Uterus (tissue), 4 donors: Measurements from ENCODE around the gene CBR3. TPM values are rescaled to one million over a fixed set of nuclear protein-coding genes. Genes with fewer than 3 reads are reported as not detected.

Experiments used
- DNase-seq, 2 donors: peaks; one replicate each; pipeline ENCODE4 v3.0.0-alpha.2; 2019 to 2020
- H3K27ac ChIP-seq, 2 donors: fragments of 200-600 bp; sonication (generic); 1 replicate in 1 of 2; 2 replicates in 1 of 2; pipeline ENCODE4 v1.5.1; 2016 to 2018
- H3K27me3 ChIP-seq, 2 donors: fragments of 200-600 bp; sonication (generic); one replicate each; pipeline ENCODE4 v1.5.1; 2018 to 2019; ENCODE audit warnings: control low read depth in 1 of 2
- H3K36me3 ChIP-seq, 2 donors: fragments of 200-600 bp; sonication (generic); one replicate each; pipeline ENCODE4 v1.5.1; 2019; ENCODE audit warnings: control low read depth in 1 of 2
- H3K4me1 ChIP-seq, 2 donors: fragments of 200-600 bp; sonication (generic); one replicate each; pipeline ENCODE4 v1.5.1; 2018 to 2019; ENCODE audit warnings: control low read depth in 1 of 2
- H3K4me3 ChIP-seq, 2 donors: fragments of 200-600 bp; sonication (generic); 1 replicate in 1 of 2; 2 replicates in 1 of 2; pipeline ENCODE4 v1.5.1; 2018 to 2019; ENCODE audit warnings: mild to moderate bottlenecking in 1 of 2
- H3K9me3 ChIP-seq, 2 donors: fragments of 200-600 bp; sonication (generic); one replicate each; pipeline ENCODE4 v1.5.1; 2019; ENCODE audit warnings: control low read depth in 1 of 2
- POLR2A ChIP-seq, 2 donors: fragments of 450-650 bp; IDR thresholded peaks; one replicate each; pipeline ENCODE4 v1.6.1; 2016; ENCODE audit warnings: antibody characterized with exemption in 2 of 2, mild to moderate bottlenecking in 1 of 2, moderate library complexity in 1 of 2
- intact Hi-C: fragments of 100-400 bp; cut with DNase I; formaldehyde crosslinking; loops from one replicate; pipeline ENCODE4 v1.15.1; 2023; ENCODE audit warnings: low total_unique reads
- total RNA-seq, 4 donors: library from RNA; depleted of rRNA in 3 of 4; stranded (reverse); fragments of >200 nt in 3 of 4; gene quantifications; one replicate each; pipeline versions ENCODE4 v1.1.0 to v1.2.4, GENCODE V29; 2014 to 2023
- TF ChIP-seq, protein P1 (sequence below), 4 experiments: fragments of 200-600 bp in 2 of 4; fragments of 450-650 bp in 2 of 4; sonication (generic) in 2 of 4; IDR thresholded peaks; one replicate each; pipeline ENCODE4 v1.5.1; 2016 to 2019; ENCODE audit warnings: antibody characterized with exemption in 4 of 4, mild to moderate bottlenecking in 2 of 4, moderate library complexity in 1 of 4
- donor health status: DM: yes; HTN: yes; CAD: no.

The CBR3 gene
- total RNA-seq, 4 donors from 2014 or later = 2.6 to 7.3 (median 5.2) TPM

DNA sequence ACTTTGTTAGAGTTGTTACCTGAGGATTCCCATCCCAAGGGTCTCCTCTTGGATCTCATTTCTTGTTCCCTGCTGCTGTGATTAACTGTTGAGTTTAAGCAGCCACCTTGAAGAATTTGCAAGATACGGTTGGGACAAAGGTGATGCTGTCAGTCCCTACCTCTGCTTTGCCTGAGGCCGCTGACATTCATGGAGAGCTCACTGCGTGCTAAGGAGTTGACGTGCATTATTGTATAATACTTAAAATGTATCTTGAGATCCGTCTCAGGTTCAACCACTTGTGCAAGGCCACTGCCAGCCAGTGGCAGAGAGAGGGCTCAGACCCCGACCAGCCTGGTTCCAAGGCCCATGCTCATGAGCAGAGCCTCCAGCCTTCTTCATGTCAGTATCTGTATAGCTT lies 35.9 kb downstream of the CBR3 start:
- intact Hi-C loops = no loop called here
- no peaks in the 10 kb centered on the region for H3K9me3 ChIP-seq
- H3K36me3 ChIP-seq = no peaks in the 10 kb centered on the region
- H3K27ac ChIP-seq = no peak overlapping the region
- H3K4me1 ChIP-seq = no peaks in the 10 kb centered on the region
- TF ChIP-seq POLR2A (IDR thresholded peaks at IDR 0.05) = no peak
- TF ChIP-seq, protein P1, sequence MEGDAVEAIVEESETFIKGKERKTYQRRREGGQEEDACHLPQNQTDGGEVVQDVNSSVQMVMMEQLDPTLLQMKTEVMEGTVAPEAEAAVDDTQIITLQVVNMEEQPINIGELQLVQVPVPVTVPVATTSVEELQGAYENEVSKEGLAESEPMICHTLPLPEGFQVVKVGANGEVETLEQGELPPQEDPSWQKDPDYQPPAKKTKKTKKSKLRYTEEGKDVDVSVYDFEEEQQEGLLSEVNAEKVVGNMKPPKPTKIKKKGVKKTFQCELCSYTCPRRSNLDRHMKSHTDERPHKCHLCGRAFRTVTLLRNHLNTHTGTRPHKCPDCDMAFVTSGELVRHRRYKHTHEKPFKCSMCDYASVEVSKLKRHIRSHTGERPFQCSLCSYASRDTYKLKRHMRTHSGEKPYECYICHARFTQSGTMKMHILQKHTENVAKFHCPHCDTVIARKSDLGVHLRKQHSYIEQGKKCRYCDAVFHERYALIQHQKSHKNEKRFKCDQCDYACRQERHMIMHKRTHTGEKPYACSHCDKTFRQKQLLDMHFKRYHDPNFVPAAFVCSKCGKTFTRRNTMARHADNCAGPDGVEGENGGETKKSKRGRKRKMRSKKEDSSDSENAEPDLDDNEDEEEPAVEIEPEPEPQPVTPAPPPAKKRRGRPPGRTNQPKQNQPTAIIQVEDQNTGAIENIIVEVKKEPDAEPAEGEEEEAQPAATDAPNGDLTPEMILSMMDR (IDR thresholded peaks at IDR 0.05) = no peak
- DNase-seq = no peak
- H3K27me3 ChIP-seq = no peaks in the 10 kb centered on the region
- no peak overlapping the region for H3K4me3 ChIP-seq

DNA sequence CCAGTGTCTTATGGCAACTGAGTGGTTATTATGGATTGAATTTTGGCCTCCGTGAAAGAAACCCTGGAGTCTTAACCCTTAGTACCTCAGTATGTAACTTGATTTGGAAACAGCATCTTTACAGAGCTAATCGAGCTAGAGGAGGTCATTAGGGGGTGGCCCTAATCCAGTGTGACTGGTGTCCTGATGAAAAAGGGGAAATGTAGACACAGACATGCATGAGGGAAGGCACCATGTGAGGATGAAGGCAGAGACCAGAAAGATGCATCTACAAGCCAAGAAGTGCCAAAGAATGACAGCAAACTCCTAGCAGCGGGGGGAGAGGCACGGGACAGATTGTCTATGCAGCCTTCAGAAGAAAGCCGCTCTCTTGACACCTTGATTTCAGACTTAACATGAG lies 36.5 kb downstream of the CBR3 start:
- TF ChIP-seq, protein P1 (IDR thresholded peaks at IDR 0.05) = no peak
- no peak for TF ChIP-seq POLR2A (IDR thresholded peaks at IDR 0.05)
- intact Hi-C loops = no loop called here
- Histone ChIP-seq H3K27ac (no peak overlapping the region), H3K27me3 (no peaks in the 10 kb centered on the region), H3K4me3 (no peak overlapping the region), H3K4me1 (no peaks in the 10 kb centered on the region), H3K9me3 (no peaks in the 10 kb centered on the region), H3K36me3 (no peaks in the 10 kb centered on the region)
- no peak for DNase-seq

DNA sequence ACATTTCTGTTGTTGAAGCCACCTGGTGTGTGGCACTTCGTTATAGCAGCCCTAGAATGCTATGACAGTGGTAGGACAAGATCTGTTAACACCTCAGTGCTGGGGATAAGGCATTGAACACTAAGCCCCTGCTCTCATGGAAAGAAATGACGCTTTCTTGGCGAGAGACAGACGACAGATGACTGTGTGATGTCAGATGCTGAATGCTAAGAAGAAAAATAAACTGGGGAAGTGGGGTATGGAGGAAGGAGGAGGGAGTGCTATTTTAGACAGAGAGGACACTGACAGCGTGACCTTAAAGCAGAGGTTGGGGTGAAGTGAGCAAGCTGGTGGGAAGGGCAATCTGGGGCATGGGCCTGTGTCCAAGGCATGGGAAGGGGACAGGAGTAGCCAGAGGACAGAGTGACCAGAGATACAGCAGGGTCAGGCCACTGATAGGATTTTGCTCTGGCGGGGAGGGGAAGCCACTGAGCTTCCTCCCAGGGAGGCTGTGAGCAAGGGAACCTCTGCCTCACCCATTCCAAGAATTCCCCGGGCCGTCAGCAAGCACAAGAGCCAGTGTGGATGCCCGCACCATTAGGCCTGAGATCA lies 37.0 kb downstream of the CBR3 start:
- no peaks in the 10 kb centered on the region for H3K9me3 ChIP-seq
- intact Hi-C loops = no loop called here
- no peak overlapping the region for H3K4me3 ChIP-seq
- H3K27me3 ChIP-seq = no peaks in the 10 kb centered on the region
- TF ChIP-seq, protein P1 (IDR thresholded peaks at IDR 0.05) = no peak
- TF ChIP-seq POLR2A (IDR thresholded peaks at IDR 0.05) = no peak
- DNase-seq = no peak
- H3K36me3 ChIP-seq = no peaks in the 10 kb centered on the region
- H3K4me1 ChIP-seq = no peaks in the 10 kb centered on the region
- no peak overlapping the region for H3K27ac ChIP-seq

DNA sequence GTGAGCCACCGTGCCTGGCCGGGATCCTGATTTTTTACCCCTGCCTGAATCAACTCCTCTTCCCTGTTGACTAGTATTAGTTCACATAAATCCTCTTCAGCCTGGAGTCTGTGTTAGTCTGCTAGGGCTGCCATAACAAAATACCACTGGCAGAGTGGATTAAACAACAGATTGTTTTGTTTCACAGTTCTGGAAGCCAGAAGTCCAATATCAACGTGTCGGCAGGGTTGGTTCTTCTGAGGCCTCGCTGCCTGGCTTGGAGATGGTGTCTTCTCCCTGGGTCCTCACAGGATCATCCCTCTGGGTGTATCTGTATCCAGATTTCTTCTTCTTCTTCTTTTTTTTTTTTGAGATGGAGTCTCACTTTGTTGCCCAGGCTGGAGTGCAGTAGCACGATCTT lies 39.9 kb downstream of the CBR3 start:
- Histone ChIP-seq H3K36me3 (no peaks in the 10 kb centered on the region), H3K9me3 (no peaks in the 10 kb centered on the region), H3K27ac (no peak overlapping the region), H3K4me3 (no peak overlapping the region), H3K4me1 (no peaks in the 10 kb centered on the region), H3K27me3 (no peaks in the 10 kb centered on the region)
- TF ChIP-seq, protein P1 (IDR thresholded peaks at IDR 0.05) = no peak
- TF ChIP-seq POLR2A (IDR thresholded peaks at IDR 0.05) = no peak
- no peak for DNase-seq
- intact Hi-C loops = no loop called here

DNA sequence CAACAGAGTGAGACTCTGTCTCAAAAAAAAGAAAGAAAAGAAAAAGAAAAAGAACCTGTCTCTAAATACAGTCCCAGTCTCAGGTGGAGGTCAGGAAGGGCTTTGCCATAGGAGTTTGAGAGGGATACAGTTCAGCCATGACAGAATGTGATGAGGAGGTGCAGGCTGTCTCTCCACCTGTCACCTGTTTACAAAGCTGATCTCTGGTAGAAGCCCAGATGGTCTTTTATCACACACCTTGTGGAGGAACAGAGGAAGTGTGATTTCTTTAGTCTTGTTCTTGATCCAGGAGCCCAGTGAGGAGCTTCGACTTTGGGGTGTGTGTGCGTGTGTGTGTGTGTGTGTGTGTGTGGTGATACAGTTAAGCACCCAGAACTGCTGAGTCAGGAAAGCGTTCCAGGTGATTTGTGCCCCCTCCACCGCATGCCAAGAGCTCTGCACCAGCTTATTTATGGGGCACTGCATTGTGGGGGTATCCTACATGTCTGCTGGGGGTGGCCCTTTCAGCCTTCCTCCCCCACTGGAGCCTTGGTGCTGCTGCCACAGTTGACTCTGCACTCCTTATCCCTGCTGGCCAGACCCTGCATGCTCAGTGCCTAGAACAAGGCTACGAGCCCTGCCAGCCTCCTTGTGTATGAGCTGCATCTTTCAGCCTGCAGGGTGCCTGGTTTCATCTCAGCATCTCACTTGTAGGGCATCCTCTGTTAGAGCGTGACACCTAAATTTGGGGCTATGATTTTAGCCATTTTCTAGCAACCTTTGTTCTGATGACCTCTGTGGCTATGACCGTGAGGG lies 41.1 kb downstream of the CBR3 start:
- no peaks in the 10 kb centered on the region for H3K9me3 ChIP-seq
- no peaks in the 10 kb centered on the region for H3K36me3 ChIP-seq
- no peak overlapping the region for H3K4me3 ChIP-seq
- no peak for DNase-seq
- TF ChIP-seq, protein P1 (IDR thresholded peaks at IDR 0.05) = no peak
- no peak overlapping the region for H3K27ac ChIP-seq
- intact Hi-C loops = no loop called here
- no peaks in the 10 kb centered on the region for H3K4me1 ChIP-seq
- H3K27me3 ChIP-seq = no peaks in the 10 kb centered on the region
